Endothelial cell of umbilical vein (primary cell): ENCODE results near the gene POGLUT3.

Experiments used
- GATA2 ChIP-seq: IDR thresholded peaks from 2 replicates; pipeline ENCODE4 v1.7.0; 2011; ENCODE audit warnings: low read depth, mild to moderate bottlenecking, moderate library complexity, mixed read lengths, low read length; ENCODE audit not compliant: insufficient read length, insufficient read depth
- JUN ChIP-seq: IDR thresholded peaks from 2 replicates; pipeline ENCODE4 v1.6.1; 2011; ENCODE audit warnings: borderline replicate concordance, low read depth; ENCODE audit not compliant: insufficient read length, insufficient read depth
- MYC ChIP-seq: IDR thresholded peaks from one replicate; pipeline ENCODE4 v1.6.1; 2011; ENCODE audit warnings: mild to moderate bottlenecking, low read depth, low read length
- POLR2A ChIP-seq: IDR thresholded peaks from 2 replicates; pipeline ENCODE4 v1.6.1; 2012; ENCODE audit warnings: low read depth, mild to moderate bottlenecking, control low read depth, low read length
- POLR2AphosphoS5 ChIP-seq: IDR thresholded peaks from 2 replicates; pipeline ENCODE4 v1.6.1; 2012; ENCODE audit warnings: low read depth, mild to moderate bottlenecking, control low read depth, low read length, moderate library complexity; ENCODE audit not compliant: insufficient read depth
- TF ChIP-seq, protein P1 (sequence below), 2 donors: IDR thresholded peaks; 1 replicate in 1 of 2; 2 replicates in 1 of 2; pipeline ENCODE4 v1.5.1; 2011; ENCODE audit warnings: low read length in 2 of 2, mild to moderate bottlenecking in 2 of 2, moderate library complexity in 2 of 2, control low read depth in 1 of 2, inconsistent platforms in 1 of 2, low read depth in 1 of 2; ENCODE audit not compliant: insufficient read depth in 1 of 2; ENCODE audit errors: extremely low read depth in 1 of 2

DNA sequence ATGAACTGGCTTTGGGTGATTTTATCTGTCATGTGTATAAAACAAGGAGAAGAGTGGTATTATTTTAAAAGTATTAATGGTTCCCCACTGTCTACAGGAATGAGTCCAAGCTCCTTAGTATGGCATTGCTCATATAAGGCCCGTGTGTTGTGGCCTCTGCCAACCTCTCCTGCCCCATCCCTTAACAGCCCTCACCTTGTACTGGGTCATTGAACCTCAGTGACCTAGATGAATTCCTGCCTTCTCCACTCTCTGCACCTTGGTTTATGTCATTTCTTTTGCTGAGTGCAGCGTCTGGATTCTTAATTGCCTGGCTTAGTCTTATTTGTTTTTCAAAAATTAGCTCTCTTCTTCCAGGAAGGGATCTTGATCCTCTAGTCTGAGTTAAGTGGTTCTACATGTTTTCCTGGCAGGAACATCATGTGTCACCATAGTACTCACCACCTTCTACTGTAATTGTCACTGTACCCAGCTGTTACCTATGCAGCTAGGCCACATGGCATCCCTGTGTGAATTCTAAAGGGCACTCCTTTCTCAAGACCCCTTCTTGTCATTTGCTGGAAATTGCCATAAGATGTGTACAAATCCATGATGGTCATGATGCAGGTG, 36.2 kb upstream of the POGLUT3 start:
- no peak for TF ChIP-seq GATA2
- no peak for TF ChIP-seq JUN
- TF ChIP-seq, protein P1, sequence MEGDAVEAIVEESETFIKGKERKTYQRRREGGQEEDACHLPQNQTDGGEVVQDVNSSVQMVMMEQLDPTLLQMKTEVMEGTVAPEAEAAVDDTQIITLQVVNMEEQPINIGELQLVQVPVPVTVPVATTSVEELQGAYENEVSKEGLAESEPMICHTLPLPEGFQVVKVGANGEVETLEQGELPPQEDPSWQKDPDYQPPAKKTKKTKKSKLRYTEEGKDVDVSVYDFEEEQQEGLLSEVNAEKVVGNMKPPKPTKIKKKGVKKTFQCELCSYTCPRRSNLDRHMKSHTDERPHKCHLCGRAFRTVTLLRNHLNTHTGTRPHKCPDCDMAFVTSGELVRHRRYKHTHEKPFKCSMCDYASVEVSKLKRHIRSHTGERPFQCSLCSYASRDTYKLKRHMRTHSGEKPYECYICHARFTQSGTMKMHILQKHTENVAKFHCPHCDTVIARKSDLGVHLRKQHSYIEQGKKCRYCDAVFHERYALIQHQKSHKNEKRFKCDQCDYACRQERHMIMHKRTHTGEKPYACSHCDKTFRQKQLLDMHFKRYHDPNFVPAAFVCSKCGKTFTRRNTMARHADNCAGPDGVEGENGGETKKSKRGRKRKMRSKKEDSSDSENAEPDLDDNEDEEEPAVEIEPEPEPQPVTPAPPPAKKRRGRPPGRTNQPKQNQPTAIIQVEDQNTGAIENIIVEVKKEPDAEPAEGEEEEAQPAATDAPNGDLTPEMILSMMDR (IDR thresholded peaks at IDR 0.05; ENCODE audit: extremely low read depth in 1 of 2, insufficient read depth in 1 of 2, low read depth in 1 of 2, low read length in 2 of 2) = no peak
- TF ChIP-seq POLR2AphosphoS5 = no peak
- TF ChIP-seq MYC = no peak
- TF ChIP-seq POLR2A = no peak
